Raji (cell line): ENCODE results near the gene ABAT.

ENCODE experiments used
- POLR2A ChIP-seq: IDR thresholded peaks from 2 replicates; pipeline ENCODE4 v1.6.1; 2011; ENCODE audit warnings: low read depth, low read length, control low read depth; ENCODE audit not compliant: insufficient read depth

The ABAT gene

DNA sequence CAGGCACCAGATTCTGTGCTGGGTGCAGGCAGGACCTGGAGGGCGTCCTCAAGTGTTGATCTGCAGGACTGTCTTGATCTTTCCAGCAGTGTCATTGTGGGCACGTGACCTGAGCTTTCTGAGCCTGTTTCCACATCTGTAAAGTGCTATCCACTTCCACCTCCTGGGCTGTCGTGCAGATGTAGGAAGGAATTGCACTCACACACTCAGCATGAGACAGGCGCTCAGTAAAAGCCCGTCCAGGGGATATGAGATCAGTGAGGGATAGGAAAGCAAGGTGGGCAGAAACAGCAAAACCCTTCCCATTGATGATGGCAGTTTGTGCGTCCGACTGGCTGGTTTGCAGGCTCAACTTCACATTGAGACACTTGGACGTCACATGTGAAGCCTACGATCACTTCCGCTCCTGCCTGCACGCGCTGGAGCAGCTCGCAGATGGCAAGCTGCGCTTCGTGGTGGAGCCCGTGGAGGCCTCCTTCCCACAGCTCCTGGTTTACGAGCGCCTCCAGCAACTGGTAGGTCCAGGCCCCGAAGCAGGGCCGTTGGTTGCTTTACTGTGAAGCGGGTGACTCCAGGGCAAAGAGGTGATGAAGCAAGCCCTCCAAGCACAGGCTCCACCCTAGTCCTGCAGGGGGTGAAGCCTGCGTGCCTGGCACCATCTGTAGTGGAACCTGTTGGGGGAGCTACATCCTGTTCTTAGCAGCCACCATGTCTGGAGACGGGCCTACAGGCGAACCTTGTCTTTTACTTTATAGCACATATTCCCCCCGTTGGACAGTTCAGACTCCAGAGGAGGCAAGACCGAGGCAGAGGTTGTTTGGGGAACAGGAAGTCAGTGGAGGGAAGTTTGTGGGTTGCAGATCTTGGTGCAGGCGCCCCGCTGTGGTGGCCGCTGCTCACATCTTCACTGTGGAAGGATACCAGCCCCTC is 29.9 kb upstream of the ABAT start:
- TF ChIP-seq POLR2A = no peak

DNA sequence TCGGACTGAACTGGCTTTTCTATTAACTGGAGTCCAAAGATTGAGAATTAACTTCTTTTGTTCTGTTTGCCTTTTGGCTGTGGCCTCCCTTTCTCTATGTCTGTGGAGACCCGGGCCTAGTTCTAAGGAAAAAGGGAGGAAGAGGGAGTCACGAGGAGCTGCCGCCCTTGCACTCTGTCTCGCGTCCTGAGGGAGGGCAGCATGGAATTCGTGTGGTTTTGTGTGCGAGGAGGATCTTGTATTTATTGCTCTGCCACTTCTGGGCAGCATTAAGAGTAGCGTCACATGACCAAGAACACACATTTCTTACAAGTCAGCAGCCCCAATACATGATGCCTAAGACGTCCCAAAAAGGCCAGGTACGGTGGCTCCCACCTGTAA is 29.3 kb upstream of the ABAT start:
- TF ChIP-seq POLR2A = no peak

DNA sequence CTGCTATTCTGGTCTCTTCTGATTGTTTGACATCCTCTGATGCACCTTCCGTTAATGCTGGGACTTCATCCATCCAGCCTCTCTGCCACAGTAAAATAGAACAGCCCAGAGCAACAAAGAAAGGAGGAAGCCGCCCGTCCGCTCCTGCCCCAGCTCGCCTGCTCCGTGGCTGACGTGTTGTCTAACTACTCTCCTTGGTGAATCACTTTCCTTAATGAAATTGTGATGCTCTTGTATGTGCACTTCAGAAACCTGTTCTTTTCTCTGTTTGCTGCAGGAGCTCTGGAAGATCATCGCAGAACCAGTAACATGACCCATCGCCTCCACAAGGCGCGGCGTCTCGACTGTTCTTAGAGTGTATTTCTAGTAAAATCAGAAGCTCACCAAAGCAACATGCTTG is 28.6 kb upstream of the ABAT start:
- no peak for TF ChIP-seq POLR2A

DNA sequence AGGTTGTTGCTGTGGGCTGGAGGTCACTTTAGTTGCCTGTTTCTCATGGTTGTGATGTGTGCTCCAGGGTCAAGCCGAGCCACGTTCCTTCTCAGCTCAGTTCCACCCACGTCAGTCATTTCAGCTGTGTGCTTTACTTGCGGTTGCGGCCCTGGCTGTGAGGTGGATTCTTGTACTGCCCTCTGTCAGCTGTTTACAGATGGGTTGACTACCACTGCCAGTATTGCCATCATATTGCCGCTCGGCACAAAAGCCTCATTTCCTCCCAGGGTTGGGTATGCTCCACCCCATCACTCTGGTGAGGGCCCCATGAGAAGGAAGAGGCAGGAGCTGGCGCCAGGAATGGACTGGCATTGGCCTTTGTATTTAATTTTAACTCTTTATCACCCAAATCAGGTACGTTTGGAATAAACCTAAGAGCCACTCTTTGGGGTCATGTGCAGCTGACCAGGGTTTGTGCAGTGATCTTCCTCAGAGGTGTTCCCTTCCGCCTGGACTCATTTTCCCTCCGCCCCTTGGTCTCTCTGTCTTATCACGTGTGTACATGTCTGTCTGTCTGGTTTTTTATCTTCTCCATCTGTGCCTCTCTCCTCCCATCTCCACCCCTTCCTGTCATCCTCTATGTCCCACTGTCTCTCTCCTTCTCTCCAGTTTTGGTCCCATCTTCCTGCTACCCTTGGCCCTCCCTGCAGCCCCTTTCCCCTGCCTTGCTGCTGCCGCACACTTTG is 27.9 kb upstream of the ABAT start:
- no peak for TF ChIP-seq POLR2A

DNA sequence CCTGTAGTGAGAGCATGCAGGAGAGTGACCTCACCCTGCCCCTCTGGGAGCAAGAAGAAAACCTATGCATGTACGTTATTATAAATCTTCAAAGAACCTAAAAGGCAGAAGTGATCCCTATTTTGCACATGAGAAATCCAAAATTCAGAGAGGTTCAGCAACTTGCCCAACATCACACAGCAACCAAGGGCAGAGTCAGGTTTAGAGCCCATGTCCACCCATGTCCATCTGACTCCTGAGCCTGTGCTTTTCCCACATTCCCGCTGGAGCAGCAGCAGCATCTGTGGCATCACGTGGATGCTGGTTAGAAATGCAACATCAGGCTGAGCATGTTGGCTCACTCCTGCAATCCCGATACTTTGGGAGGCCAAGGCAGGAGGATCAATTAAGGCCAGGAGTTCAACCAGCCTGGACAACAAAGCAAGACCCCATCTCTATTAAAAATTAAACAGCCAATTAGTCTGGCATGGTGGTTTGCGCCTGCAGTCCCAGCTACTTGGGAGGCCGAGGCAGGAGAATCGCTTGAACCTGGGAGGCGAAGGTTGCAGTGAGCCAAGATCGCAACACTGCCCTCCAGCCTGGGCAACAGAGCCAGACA is 26.6 kb upstream of the ABAT start:
- TF ChIP-seq POLR2A = no peak

DNA sequence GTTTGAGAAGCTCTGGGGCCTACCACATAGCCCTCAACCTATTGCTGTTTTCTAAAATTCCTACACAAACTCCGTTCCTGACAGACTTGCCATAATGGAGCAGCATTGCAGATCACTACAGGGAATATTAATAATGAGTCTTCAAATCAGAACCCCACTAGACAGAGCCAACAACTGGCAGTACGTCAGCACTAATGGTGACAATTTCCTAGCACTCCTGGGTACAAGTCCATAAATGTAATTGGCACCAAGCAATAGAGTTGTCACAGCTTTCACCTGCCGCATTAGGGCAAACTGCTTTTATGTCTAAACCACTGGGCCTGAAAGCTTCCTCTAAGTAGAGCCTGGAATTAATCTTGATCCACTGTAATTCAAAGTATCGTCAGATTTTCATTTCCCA is 25.5 kb upstream of the ABAT start:
- TF ChIP-seq POLR2A = no peak

DNA sequence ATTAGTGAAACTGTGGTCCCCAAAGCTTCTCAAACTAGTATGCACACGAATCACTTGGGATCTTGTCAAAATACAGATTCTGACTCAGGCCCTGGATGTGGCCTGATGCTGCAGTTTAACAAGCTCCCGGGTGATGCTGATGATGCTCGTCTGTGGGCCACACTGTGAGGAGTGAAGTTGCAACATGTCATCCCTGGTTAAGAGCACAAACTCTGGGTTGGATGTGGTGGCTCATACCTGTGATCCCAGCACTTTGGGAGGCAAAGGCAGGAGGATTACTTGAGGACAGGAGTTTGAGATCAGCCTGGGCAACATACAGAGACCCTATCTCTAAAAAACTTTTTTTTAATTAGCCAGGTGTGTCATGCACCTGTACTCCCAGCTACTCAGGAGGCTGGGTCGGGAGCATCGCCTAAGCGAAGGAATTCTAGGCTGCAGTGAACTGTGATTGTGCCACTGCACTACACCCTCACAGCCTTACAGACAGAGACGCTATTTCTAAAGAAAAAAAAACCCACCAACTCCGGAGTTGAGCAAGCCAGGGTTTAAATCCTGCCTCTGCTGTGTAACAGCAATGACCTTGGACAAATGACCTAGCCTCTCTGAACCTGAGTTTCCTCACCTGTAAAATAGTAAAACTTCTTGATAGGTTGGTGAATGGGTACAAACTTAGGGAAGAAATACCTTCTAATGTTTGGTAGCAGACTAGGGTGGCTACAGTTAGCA is 24.4 kb upstream of the ABAT start:
- no peak for TF ChIP-seq POLR2A

DNA sequence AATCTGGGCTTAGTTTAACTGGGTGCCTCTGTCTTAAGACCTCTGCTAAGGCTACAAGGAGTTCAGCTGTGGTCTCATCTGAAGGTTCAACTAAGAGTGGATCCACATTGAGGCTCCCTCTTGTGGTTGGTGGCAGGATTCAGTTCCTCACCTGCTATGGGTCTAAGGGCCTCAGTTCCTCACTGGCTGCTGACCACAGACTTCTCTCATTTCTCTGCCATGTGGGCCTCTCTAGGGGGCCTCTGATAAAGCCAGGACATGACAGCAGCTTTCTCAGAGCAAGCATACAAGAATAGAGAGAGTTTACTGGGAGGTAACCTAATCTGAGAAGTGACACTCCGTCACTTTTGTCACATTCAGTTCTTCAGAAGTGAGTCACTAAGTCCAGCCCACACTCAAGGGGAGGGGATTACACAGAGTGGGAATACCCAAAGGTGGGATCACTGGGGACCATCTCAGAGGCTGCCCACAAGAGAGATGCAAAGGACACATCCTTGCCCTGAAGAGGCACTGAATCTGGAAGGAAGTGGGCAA is 19.2 kb upstream of the ABAT start:
- TF ChIP-seq POLR2A = no peak

DNA sequence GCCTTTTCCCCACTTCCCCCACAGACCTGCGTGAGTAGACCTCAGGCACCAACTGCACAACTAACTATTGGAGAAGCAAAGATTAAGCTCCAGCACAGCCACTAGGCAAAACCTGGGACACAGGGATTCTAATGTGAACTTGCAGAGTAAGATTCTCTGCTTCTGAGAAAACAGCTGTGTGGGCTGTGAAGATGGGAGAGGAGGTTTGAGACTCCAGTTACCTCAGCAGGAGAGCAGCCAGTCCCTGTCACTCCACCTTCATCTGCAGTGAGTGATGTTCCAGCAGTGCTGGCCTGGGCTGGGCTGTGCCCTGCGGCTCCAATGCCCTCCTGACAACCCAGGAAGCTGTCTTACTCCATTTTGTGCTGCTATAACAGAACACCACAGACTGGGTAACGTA is 18.0 kb upstream of the ABAT start:
- TF ChIP-seq POLR2A = no peak

DNA sequence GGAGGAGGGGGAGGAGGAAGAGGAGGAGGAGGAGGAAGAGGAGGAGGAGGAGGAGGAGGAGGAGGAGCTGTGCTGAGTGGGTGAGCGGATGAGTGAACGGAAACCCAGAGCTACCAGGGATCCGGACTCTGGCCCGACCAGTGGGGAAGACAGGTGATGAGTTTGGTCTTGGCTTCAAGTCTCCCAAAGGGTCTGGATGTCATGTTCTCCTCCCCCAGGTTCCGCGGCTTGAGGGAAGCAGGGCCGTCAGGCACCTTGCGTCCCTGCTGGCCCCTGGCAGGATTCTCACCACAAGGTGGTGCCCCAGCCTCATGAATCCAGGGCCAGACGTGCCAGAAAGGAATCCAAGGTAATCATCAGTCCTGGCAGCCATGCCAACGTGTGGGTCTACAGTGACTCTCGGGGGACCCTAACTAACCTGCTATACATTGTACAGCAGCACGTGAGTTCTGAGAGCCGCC is 13.5 kb upstream of the ABAT start:
- TF ChIP-seq POLR2A = no peak

DNA sequence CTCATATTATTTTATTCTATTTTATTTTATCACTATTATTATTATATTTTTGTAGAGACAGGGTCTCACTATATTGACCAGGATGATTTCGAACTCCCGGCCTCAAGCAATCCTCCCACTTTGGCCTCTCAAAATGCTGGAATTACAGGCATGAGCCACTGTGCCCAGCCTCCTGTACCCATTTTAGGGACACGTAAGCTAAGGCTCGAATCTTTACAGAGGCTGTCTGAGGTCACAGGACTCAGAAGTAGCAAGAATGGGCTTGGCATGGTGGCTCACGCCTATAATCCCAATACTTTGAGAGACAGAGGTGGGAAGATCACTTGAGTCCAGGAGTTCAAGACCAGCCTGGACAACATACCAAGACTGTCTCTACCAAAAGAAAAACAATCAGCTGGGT is 12.7 kb upstream of the ABAT start:
- TF ChIP-seq POLR2A = no peak

DNA sequence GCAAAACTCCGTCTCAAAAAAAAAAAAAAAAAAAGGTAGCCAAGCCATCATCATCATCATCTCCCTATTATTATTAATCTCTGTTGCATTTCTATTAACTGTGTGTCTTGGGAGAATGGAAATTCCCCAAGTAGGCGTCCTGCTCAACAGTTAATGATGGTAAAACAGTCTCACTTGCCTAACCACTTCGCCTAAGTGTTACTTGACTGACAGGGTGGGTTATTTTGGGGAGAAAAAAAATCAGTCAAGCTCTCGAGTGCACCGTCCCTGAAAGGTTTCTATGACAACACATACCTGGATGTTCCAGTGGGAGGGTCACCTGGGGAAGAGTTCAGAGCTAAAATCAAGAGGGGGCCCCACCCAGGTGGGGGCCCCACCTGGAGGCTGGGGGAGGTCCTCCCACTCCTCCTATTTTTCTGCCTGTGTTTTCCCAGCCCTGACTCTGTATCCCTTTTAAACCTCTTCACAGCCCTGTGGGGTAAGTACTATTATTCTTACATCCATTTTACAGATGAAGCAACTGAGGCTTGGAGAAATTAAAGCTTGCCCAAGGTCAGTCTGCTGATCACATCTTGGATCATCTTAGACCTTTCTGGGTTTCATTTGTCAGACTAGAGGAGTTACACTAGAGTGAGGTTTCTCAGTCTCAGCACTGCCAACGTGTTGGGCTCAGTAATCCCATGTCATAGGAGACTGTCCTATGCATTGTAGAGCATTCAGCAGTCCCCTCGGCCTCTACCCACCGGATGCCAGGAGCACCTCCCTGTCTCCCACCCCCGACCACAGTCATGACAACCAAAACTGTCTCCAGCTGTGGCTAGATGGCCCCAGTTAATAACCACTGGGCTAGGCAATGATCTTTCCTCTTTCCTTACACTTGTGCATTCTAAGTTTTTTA is 11.0 kb upstream of the ABAT start:
- TF ChIP-seq POLR2A = no peak

DNA sequence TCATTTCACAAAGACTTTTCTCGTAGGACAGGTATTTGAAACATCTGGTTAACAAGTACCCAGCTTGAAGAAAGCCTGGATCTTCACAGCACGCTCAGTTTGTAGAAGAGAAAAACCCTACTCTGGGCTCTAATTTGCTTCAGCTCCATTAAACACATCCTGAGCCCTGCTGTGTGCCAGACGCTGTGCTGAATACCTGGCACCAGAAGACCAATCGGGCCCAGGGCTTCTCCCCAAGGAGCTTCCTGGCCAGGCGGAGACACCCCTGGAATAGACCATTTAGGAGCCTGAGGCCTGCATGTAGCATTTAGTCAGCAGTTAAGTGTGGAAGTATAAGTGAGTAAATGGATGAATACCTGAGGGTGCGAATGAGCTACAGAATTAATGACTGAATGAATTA is 8.9 kb upstream of the ABAT start:
- no peak for TF ChIP-seq POLR2A

DNA sequence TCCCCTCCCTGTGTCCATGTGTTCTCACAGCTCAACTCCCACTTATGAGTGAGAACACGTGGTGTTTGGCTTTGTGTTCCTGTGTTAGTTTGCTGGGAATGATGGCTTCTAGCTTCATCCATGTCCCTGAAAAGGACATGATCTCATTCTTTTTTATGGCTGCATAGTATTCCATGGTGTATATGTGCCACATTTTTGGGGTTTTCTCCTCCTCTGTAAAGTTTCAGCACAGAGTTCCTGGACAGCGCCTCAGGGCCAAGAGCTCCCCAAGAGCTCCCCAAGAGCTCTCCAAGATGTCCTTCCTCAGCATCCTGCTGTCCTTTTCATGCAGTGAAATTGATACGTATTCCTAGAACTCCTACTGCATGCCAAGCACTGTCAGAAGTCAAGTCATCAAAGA is 6.9 kb upstream of the ABAT start:
- no peak for TF ChIP-seq POLR2A
